ENCODE measurements around the gene CDYL.
"Not testable (repeated sequence)": the region's sequence is repeated elsewhere in the genome, so short reads cannot be mapped to it uniquely, and the experiment has no call there.

Gene CDYL

DNA sequence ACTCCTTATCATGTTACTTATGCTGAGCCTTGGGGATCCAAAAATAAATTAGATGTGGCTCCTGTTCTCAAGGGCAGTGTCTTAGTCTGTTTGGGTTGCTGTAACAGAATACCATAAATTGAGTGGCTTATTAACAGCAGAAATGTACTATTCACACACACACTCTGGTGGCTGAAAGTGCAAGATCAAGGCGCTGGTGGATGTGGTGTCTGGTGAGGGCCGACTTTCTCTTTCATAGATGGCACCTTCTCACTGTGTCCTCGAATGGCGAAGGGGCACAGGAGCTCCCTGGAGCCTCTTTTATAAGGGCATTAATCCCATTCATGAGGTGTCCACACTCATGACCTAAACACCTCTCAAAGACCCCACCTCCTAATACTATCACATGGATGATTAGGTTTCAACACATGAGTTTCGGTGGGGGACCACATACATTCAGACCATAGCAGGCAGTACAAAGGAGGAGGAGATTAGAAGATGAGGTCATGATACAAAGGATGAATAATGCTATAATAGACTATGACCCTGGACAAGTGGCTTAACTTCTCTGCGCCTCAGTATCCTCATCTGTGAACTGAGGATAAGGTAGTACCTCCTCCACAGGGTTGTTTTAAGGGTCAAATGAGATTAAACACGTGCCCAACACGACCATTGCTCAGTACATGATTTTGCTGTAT is 193.5 kb downstream of the CDYL start:
- DNase-seq: no peak

DNA sequence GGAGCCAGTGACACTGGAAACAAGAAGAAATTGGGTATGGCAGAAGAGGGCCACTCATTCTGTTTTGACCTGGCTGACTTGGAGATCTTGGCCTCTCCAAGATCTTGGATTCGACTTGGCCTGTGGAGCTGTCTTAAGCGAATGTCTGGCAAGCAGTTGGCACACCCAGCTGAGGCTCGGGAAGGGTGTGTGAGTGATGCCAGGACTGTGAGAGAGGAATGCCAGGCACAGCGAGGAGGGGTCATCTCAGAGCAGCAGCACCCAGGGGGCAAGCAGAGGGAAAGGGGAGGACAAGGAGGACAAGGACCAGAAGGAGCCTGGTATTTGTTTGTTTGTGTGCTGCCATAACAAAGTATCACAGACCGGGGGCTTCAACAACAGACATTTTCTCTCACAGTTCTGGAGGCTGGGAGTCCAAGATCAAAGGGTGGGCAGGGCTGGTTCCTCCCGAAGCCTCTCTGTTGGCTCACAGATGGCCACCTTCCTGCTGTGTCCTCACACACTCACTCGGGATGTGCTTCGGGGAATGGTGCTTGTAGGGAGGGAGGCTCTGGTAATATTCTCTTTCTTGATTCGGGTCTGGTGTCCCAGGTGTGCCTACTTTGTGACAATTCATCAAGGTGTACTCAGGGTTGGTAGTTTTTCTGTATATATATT is 194.7 kb downstream of the CDYL start:
- DNase-seq: no peak

DNA sequence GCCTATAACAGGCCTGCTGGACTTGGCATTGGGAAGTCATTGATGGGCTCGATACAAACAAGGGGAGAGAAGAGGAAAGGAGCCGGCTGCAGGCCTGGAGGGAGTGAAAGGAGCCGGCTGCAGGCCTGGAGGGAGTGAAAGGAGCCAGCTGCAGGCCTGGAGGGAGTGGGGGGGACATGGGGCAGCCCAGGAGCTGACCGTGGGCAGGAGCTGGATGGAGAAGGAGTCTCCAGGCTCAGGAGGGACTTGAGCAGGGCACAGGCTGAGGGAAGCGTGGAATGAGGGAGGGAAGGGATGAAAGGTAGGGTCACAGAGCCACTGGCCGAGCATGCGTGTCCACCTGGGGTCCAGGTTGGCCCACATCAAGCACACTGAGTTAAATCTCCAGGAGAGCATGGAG is 195.6 kb downstream of the CDYL start:
- DNase-seq: no peak

DNA sequence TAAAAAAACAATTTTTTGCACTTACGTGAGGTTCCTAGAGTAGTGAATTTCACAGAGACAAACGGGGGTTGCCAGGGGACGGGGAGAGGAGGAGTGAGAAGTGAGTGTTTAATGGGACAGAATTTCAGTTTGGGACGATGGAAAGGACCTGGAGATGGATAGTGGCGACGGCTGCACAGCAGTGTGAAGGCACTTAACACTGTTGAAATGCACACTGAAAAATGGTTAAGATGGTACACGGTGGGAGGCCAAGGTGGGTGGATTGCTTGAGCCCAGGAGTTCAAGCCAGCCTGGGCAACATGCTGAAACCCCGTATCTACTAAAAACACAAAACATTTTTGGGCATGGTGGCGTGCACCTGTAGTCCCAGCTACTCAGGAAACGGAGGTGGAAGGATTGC is 196.2 kb downstream of the CDYL start:
- DNase-seq: no peak

DNA sequence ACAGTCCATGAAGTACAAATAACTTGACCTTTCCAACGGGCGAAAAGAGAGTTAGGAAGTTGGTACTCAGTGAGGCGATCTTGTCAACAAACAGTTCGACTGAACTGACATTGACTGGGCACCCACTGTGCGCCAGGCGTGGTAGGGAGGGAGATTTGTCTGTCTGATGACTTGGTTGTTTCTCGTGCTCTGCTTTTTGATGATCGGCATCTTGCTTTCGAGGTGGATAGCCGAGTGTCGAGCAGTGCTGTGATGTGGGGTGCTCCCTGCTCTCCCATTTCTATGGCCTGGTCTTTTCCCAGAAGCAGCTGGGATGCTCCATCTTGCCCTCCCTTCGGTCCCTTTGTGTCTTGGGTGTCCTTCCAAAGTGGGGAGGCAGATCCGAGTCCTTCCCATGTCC is 197.2 kb downstream of the CDYL start:
- DNase-seq: no peak

DNA sequence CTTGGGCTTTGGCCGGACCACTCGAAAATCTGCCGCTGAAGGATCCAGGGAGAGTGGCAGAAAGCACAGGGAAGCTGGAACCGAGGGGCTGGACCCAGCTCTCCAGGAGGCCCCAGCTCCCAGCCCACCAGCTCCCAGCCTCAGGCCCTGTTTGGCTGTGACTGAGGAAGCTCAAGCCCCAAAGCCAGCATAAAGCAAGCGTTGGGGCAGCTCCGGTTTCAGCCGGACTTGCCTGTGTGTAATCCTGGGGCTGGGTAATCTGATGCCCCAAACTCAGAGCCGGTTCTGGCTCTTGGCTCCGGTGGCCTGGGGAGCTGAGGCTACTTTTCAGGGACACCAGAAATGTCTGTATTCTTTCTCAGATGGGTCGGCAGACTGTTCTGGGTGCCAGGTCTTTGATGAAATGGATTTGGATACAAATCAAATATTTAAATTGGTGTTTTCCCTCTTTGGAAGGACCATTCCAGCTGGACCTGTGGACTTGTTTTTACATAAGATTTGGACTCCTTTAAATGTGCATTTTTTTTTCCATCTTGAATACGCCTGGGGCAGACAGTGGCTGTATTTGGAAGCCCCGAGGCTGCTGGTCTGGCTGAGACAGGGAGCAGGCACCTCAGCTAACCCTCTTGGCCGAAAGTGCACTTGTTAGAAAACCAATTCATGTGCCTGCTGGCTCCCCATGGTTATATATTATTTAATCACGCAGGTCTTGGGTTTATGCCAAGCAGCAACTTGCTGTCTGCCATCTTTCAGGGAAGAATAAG is 198.0 kb downstream of the CDYL start:
- no peak for DNase-seq

DNA sequence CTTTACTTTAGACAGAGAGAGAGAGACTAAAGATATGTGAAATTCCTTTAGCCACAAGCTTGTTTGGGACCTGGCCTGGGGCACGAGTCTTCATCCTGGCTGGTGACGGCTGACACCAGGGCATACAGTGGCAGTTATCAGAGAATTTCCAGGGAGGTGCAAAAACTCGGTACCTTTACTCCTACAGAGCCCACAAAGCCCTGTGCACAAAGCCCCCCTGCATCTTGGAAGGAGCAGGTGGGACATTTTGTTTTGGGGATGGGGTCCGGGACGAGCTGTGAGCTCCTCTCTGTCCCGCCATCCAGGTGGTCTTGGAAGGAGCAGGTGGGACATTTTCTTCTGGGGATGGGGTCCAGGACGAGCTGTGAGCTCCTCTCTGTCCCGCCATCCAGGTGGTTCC is 198.8 kb downstream of the CDYL start:
- DNase-seq: no peak

DNA sequence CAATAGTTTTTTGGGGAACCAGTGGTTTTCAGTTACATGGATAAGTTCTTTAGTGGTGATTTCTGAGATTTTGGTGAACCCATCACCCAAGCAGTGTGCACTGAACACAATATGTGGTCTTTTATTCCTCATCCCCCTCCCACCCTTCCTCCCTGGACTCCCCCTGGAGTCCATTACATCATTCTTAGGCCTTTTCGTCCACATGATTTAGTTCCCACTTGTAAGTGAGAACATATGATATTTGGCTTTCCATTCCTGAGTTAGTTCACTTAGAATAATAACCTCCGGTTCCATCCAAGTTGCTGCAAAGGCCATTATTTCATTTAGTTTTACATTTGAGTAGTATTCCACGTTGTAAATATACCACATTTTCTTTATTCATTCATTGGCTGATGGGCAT is 199.3 kb downstream of the CDYL start:
- DNase-seq: no peak

DNA sequence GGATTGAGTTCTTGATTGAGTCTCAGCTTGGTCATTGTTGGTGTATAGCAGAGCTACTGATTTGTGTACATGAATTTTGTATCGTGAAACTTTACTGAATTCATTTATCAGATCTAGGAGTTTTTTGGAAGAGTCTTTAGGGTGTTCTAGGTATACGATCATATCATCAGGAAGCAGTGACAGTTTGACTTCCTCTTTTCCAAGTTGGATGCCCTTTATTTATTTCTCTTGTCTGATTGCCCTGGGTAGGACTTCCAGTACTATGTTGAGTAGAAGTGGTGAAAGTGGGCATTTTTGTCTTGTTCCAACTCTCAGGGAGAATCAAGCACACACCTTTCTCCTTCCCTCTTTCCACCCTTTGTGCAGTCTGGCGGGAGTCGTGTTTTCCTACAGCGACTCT is 201.3 kb downstream of the CDYL start:
- no peak for DNase-seq

DNA sequence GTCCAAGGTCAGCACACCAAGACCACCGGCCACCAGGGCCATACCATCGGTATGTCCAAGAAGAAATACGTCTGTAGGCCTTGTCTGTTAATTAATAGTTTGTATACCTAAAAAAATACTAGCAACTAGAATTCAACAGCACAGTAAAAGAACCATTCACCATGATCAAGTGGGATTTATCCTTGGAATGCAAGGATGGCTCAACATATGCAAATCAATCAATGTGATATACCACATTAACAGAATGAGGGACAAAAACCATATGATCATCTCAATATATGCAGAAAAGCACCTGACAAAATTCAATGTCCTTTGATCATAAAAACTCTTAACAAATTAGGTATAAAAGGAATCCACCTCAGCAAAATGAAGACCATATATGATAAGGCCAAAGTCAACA is 203.2 kb downstream of the CDYL start:
- DNase-seq: no peak

DNA sequence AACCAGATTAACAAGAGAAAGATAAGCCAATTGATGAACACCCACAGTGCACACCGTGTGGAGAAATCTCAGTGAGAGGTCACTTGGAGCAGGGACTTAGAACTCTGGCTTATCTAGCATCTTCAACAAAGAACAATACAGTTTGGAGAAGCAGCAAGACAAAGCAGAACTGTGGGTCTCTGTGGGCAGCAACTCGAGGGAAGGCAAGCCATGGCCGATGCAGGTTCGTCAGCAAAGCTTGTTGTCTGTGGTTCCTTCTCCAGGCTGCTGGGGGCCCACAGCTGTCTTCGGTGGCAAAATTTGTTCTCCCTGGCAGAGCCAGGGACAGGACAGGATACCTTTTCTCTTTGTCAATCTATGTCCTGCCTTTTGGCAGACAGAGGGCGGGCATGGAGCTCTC is 205.6 kb downstream of the CDYL start:
- DNase-seq: no peak

DNA sequence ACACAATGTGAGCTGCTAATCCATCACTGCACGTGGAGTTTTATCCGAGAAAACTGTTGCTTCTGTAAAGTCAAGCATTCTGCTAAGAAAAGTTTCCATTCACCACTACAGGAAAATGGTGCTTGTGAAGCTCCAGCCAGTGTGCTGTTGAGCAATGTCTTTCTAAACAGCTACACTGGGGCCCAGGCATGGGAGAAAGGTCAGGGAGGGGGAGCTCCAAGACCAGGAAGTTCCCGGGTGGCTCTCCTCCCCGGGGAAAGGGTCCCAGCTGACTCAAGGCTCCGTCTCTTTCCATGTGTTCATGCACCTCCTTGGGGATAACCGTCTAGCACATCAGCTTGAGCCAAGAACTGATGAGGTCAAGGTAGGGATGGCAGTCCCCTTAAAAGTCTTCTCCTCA is 207.1 kb downstream of the CDYL start:
- no peak for DNase-seq

DNA sequence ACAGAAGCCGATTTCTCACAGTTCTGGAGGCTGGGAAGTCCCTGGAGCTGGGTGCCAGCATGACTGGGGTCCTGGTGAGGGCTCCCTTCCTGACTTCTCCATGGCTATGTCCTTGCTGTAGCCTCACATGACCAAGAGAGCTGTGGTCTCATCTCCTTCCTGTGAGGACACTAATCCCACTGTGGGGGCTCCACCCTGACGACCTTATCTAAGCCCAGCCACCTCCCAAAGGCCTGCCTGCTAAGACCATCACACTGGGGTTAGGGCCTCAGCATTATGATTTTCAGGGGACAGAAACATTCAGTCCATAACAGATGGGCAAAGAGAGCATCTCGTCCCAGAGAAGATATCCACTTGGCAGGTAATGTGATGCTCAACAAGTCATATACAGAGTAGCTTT is 210.8 kb downstream of the CDYL start:
- DNase-seq: no peak

DNA sequence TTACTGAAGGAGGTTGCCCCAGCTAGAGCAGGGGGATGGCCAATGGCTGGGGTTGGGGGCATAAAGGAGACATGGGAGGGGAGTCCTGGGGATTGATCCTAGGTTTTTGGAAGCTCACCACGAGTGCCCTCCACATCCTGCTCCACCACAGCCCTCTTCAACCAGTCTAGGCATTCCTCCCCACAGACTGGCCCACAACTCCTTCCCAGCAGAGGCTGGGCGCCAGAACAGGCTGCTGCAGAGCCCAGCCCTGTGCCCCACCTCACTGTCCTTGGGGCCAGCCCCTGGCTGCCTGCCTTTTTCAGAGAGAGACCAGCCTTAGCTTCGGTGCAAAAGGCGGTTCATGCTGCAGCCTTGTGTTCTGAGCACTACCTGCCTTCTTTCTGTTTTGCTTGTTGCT is 211.2 kb downstream of the CDYL start:
- DNase-seq: no peak

DNA sequence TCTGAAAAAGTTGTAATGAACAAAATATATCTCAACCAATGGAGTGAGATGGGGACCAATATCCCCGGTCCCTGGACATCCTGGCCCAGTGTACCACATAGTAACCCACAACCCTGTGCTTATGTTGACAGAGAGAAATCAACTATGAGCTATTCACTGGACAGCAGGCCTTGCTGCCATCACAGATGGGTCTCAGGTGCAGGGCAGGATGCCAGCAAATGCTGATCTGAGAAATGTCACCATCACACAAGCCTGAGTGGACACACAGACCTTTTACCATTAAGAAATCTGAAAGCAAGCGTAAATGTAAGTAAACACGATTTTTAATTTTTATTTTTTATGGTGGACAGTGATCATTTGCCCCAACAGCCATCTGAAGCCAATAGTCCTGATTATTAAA is 218.5 kb downstream of the CDYL start:
- no peak for DNase-seq

DNA sequence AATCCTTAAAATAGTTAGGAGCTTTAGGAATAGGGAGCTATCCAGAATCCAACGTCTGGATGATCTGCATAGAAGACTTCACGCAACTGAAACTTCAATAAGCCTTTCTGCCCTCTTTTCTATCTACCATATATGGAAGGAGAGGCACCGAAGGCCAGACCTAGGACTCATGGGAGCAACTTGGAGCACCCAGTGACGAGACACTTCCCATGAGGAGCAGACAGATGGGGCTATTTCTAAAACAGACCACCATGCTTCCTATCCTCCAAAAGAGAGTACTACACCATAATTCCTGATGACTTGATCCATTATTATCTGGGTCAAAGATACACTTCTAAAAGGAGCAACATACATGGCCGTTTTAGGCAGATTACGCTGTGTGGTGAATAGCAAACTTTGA is 221.7 kb downstream of the CDYL start:
- DNase-seq: no peak

DNA sequence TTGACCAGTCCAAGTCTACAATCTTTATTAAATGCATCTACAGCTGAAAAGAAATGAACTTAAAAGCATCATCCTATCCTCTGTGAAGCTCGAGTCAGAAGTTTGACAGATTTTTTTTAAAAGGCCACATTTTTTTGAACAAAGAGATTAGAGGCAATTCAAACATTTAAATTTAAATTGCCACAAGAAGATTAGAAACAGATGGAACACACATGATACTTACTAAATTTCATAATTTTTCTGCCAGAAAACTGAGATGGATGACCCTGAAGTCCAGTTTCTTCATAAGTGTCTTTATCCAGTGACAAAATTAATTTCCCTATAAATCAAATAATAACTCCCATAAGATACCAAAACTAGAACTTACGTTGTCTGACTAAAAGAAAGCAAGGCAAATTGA is 223.4 kb downstream of the CDYL start:
- no peak for DNase-seq

DNA sequence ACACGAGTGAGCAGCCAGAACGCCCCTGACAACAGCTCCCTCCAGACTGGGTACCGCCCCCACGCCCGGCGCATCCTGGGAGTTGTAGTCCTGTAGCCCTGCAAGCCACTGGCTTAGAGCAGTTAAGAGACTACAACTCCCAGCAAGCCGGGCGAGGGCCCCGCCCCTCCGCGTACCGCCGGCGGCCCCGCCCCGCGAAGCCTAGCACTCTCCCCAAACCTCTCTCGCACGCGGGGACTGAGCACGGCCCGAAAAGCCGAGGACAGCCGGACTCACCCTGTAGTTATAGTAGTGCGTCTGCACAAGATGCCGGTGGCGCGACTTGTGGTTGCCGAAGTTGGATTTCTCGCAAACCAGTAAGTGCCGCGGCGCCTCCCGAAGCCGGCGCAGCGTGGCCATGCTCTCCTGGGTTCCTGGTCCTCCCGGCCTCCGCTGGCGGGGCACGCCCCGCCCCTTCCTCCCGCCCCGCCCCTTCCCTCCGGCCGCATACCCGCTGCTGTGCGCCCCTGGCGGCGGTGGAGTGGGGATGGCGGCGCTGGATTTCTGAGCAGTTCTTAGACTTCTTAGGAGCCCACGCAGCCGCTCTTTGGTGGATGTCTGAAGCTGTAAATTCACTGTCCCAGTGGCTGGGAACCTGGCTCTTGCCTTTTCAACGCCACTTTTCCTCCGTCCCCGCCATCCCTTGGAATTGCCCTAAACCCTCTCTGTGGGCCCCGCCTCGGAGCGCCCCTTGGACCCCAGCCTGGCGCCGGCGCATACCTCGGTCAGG is 227.6 kb downstream of the CDYL start, which contains the start of gene RPP40:
TSS of gene RPP40 (minus strand) at position 434 of the 769 bp plus-strand sequence. CDS start at position 399, 35 bp downstream.
- peak; percentile 94 to 98 (median 96) for DNase-seq

DNA sequence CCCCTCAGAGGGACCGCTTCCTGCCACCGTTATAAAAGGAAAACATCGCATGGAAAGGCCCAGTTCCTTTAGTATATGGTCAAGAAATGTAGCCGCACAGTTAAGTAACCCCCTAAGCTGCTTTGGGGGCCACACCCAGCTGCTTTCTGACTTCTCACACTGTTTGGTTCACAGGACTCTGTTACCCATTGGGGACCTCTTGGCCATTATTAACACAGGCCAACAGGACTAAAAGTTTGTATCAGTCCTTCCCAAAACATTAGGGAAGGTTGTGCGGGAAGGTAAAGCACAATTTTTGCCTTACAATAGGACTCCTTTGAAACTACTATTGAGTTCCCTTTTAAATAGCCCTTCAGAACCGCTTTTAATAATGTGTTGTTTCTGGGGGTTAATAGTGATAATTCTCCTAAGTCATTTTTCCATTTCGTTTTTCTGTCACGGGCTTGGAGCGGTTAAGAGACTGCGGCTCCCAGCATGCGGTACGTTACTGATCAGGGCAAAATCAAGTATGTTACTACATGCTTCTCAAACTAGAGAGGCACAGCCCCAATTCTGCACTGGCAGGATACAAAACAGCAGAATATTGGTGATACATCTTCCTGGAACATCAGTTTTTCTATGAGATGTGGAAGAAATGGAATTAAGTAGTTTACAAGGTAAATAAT is 228.3 kb downstream of the CDYL start:
- no peak for DNase-seq

DNA sequence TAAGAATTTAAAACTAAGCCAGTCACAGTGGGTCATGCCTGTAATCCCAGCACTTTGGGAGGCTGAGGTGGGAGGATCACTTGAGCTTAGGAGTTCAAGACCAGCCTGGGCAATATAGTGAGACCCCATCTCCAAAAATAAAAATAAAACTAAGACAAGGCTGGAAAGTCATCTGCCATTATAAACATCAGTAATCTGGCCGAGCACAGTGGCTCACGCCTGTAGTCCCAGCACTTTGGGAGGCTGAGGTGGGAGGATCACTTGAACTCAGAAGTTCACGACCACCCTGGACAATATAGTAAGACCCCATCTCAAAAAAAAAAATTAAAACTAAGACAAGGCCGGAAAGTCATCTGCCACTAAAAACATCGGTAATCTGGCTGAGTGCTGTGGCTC is 228.8 kb downstream of the CDYL start:
- DNase-seq: not testable (repeated sequence)
